Neural progenitor cell (in vitro differentiated cells): ENCODE data around the gene ASTN2.

Experiments
- CTCF ChIP-seq: fragments of 200-600 bp; sonication (generic); IDR thresholded peaks from 2 replicates; pipeline ENCODE4 v1.5.1; 2017; ENCODE audit warnings: antibody characterized with exemption, mild to moderate bottlenecking
- EZH2 ChIP-seq: fragments of 200-600 bp; sonication (generic); IDR thresholded peaks from 2 replicates; pipeline ENCODE4 v1.6.1; 2017; ENCODE audit warnings: antibody characterized with exemption, mild to moderate bottlenecking, moderate library complexity

- TF ChIP-seq CTCF: no peak
- TF ChIP-seq EZH2: no peak
Measured at GRCh38 chr9:116467740-116468351, 947.0 kb downstream of the ASTN2 start.
